ENCODE data around the gene CD69.
"Not testable (repeated sequence)": the region's sequence is repeated elsewhere in the genome, so short reads cannot be mapped to it uniquely, and the experiment has no call there.

The CD69 gene

DNA sequence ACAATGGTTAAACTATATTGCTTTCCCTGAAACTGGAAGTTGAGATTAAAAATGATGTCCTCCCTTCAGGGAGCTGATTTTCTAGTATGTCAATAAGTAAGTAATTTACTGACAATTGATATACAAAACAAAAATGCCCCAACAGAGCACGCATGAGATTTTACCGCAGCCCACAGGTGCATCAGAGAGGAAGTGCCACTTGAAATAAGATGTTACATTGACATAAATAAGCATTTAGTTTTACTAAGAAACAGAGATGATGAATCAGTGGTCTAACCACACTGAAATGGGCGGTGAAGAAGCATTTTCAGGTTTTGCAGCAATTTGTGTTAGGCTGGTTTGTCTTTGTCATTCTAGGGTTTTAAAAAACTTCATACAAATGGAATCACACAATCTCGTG lies 19.0 kb downstream of the CD69 start:
- no peaks in the 10 kb centered on the region for H3K36me3 ChIP-seq (ENCODE audit: insufficient read depth, low read length)
- H3K9ac ChIP-seq (ENCODE audit: low read length): no peak overlapping the region
- no peak overlapping the region for H3K4me3 ChIP-seq (ENCODE audit: low read depth in 1 of 2, low read length in 2 of 2)
- H3K4me1 ChIP-seq (ENCODE audit: insufficient read depth, low read length): no peaks in the 10 kb centered on the region
- no peaks in the 10 kb centered on the region for H3K27me3 ChIP-seq (ENCODE audit: control insufficient read depth in 1 of 2, insufficient read depth in 2 of 2, low read length in 2 of 2)
- H3K9me3 ChIP-seq (ENCODE audit: low read length): no peaks in the 10 kb centered on the region
- H3K27ac ChIP-seq (ENCODE audit: low read depth, low read length): no peak overlapping the region

DNA sequence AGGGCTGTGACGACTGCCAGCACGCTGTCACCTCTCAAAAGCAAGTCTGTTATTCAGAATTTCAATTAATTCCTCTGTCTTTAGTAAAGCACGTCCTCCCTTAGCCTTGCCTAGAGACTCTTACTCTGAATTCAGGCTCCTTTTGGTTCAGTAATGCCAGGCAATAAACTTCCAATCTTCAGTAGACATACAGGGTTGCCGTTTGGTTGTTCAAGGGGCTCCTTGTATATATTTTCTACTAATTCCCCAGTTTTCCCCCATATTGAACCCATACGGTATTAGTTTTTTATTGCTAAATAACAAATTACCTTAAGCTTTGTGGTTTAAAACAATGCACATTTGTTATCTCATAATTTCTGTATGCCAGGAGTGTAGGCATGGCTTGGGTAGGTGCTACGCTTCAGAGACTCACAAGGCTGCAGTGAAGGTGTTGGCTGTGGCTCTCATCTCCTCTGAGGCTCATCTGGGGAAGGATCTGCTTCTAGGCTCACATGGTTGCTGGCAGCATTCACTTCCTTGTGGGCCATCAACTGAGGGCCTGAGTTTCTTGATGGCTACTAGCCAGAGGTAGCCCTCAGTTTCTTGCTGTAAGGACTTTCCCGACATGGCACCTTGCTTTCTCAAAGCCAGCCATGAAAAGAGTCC lies 20.5 kb downstream of the CD69 start:
- Histone ChIP-seq H3K4me3 (ENCODE audit: low read depth in 1 of 2, low read length in 2 of 2) (no peak overlapping the region), H3K27ac (ENCODE audit: low read depth, low read length) (no peak overlapping the region), H3K36me3 (ENCODE audit: insufficient read depth, low read length) (no peaks in the 10 kb centered on the region), H3K9me3 (ENCODE audit: low read length) (no peaks in the 10 kb centered on the region), H3K9ac (ENCODE audit: low read length) (no peak overlapping the region), H3K4me1 (ENCODE audit: insufficient read depth, low read length) (no peaks in the 10 kb centered on the region), H3K27me3 (ENCODE audit: control insufficient read depth in 1 of 2, insufficient read depth in 2 of 2, low read length in 2 of 2) (no peaks in the 10 kb centered on the region)

DNA sequence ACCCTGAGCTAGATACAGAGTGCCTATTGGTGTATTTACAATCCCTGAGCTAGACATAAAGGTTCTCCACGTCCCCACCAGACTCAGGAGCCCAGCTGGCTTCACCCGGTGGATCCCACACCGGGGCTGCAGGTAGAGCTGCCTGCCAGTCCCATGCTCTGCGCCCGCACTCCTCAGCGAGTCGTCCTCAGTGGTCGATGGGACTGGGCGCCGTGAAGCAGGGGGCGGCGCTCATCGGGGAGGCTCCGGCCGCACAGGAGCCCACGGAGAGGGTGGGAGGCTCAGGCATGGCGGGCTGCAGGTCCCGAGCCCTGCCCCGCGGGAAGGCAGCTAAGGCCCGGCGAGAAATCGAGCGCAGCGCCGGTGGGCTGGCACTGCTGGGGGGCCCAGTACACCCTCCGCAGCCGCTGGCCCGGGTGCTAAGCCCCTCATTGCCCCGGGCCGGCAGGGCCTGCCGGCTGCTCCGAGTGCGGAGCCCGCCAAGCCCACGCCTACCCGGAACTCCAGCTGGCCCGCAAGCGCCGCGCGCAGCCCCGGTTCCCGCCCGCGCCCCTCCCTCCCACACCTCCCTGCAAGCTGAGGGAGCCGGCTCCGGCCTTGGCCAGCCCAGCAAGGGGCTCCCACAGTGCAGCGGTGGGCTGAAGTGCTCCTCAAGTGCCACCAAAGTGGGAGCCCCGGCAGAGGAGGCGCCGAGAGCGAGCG lies 21.1 kb downstream of the CD69 start:
- H3K27me3 ChIP-seq (ENCODE audit: control insufficient read depth in 1 of 2, insufficient read depth in 2 of 2, low read length in 2 of 2): not testable (repeated sequence)

DNA sequence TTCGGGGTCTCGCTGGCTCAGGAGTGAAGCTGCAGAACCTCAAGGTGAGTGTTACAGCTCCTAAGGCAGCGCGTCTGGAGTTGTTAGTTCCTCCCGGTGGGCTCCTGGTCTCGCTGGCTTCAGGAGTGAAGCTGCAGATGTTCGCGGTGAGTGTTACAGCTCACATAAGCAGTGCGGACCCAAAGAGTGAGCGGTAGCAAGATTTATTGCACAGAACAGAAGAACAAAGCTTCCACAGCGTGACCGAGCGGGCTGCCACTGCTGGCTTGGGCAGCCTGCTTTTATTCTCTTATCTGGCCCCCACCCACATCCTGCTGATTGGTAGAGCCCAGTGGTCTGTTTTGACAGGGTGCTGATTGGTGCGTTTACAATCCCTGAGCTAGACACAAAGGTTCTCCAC lies 21.8 kb downstream of the CD69 start:
- not testable (repeated sequence) for H3K36me3 ChIP-seq (ENCODE audit: insufficient read depth, low read length); H3K27me3 ChIP-seq (ENCODE audit: control insufficient read depth in 1 of 2, insufficient read depth in 2 of 2, low read length in 2 of 2); H3K9me3 ChIP-seq (ENCODE audit: low read length); H3K4me3 ChIP-seq (ENCODE audit: low read depth in 1 of 2, low read length in 2 of 2); H3K4me1 ChIP-seq (ENCODE audit: insufficient read depth, low read length); H3K27ac ChIP-seq (ENCODE audit: low read depth, low read length); H3K9ac ChIP-seq (ENCODE audit: low read length)

More for the DNA sequence above, 21.1 kb downstream of the CD69 start:
- not testable (repeated sequence) for H3K4me1 ChIP-seq (ENCODE audit: insufficient read depth, low read length); H3K36me3 ChIP-seq (ENCODE audit: insufficient read depth, low read length); H3K9me3 ChIP-seq (ENCODE audit: low read length); H3K9ac ChIP-seq (ENCODE audit: low read length); H3K27ac ChIP-seq (ENCODE audit: low read depth, low read length); H3K4me3 ChIP-seq (ENCODE audit: low read depth in 1 of 2, low read length in 2 of 2)

DNA sequence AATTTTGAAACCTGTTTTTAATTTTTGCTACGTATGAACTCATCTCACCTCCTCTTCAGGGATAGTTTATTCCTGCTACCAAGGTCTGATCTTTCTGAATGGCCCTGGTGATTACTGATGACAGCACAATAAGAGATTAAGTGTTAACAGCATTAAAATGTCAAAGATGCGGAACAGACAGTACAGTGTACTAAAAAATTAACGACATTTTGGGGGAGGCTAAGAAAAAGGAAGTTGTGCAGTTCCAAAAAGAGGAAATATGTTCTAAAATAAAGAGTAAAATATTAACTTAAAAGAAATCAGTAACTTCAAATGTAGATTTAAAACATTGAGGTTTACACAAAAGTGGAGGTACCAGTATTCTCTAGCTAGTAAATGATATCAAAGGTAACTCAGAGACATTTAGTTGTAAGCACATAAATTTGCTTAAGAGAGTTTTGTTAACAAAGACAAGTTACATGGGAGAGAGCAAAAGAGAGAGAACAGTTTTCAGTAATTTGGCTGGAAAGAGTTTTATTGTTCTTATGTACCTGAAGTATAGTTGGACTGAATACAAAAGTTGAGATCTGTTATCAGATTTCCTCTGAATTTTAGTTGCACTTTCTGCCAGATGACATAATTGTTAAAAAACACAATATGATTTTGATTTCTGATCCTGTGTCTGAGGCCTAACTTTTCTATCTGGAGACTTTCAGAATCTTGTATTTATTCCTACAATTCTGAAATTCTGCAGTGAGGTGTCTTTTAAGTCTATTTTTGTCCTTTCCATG lies 23.6 kb downstream of the CD69 start:
- Histone ChIP-seq H3K36me3 (ENCODE audit: insufficient read depth, low read length) (no peaks in the 10 kb centered on the region), H3K9ac (ENCODE audit: low read length) (no peak overlapping the region), H3K4me3 (ENCODE audit: low read depth in 1 of 2, low read length in 2 of 2) (no peak overlapping the region), H3K4me1 (ENCODE audit: insufficient read depth, low read length) (no peaks in the 10 kb centered on the region), H3K9me3 (ENCODE audit: low read length) (no peaks in the 10 kb centered on the region), H3K27ac (ENCODE audit: low read depth, low read length) (no peak overlapping the region), H3K27me3 (ENCODE audit: control insufficient read depth in 1 of 2, insufficient read depth in 2 of 2, low read length in 2 of 2) (no peaks in the 10 kb centered on the region)

DNA sequence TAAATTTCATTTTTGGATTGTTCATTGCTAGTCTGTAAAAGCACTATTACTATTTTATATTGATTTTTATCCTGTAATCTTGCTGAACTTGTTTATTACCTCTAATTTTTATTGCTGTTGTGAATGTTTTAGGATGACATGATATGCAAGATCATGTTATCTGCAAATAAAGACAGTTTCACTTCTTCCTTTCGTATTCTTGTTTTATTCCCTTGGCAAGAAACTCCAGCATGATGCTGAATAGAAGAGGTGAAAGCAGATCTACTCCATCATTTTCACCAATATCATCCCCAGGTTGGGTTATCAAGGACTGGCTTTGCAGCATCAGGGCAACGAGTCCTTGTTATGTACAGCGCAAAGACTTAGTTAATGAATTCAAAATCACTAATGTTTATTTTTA lies 25.1 kb downstream of the CD69 start:
- Histone ChIP-seq H3K27ac (ENCODE audit: low read depth, low read length) (no peak overlapping the region), H3K4me1 (ENCODE audit: insufficient read depth, low read length) (no peaks in the 10 kb centered on the region), H3K36me3 (ENCODE audit: insufficient read depth, low read length) (no peaks in the 10 kb centered on the region), H3K9me3 (ENCODE audit: low read length) (no peaks in the 10 kb centered on the region), H3K27me3 (ENCODE audit: control insufficient read depth in 1 of 2, insufficient read depth in 2 of 2, low read length in 2 of 2) (no peaks in the 10 kb centered on the region), H3K4me3 (ENCODE audit: low read depth in 1 of 2, low read length in 2 of 2) (no peak overlapping the region), H3K9ac (ENCODE audit: low read length) (no peak overlapping the region)

DNA sequence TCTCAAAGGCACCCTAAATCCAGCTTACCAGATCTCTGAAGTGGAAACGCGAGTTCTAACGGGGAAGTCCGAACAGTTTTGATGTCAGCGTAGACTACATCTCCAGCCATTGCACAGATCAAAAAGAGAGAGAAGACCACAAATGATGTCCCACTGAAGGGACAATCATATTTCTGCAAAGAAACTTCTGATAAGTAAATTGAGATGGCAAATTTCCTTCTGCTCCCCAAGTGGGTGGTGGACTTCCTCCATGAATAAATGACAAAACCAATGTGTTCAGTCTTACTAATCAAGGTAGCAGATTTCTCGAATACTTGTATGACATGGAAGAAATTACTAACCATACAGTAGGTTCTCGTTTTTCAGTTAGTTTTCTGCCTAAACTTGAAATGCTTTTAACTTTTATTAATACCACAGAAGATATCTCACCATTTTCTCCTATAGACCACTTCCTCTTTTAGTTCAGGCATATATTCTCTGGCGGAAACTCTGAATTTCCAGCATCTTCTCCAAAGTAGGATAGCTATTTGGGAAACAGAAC lies 27.7 kb downstream of the CD69 start, which contains the start of gene CLECL1:
TSS of gene CLECL1 (minus strand) at position 177 of the 541 bp plus-strand sequence.
- Histone ChIP-seq H3K27ac (ENCODE audit: low read depth, low read length) (no peak within 1 kb of the TSS), H3K9me3 (ENCODE audit: low read length) (no peaks in the 10 kb centered on the region), H3K36me3 (ENCODE audit: insufficient read depth, low read length) (no peaks in the 10 kb centered on the region), H3K4me1 (ENCODE audit: insufficient read depth, low read length) (no peaks in the 10 kb centered on the region), H3K27me3 (ENCODE audit: control insufficient read depth in 1 of 2, insufficient read depth in 2 of 2, low read length in 2 of 2) (no peaks in the 10 kb centered on the region), H3K9ac (ENCODE audit: low read length) (no peak within 1 kb of the TSS), H3K4me3 (ENCODE audit: low read depth in 1 of 2, low read length in 2 of 2) (no peak within 1 kb of the TSS)

DNA sequence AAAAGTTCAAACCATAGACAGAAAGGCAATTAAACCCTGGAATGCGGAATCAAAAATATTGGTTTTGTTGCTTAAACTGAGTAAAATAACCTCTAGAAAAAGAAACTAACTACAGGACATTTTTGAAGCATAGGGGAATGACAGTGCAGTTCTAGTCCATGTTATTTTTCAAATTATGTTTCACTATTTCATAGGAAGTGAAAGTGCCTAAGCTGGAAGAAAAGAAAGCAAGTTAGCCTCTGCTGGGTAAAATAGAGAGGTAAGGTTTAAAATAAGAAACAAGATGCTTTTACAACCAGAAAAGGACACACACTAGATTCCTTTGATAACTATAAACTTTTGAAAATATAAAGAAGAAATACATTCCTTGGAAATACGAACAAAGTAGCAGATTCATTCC lies 28.9 kb downstream of the CD69 start:
- H3K27ac ChIP-seq (ENCODE audit: low read depth, low read length): no peak overlapping the region
- H3K36me3 ChIP-seq (ENCODE audit: insufficient read depth, low read length): no peaks in the 10 kb centered on the region
- H3K27me3 ChIP-seq (ENCODE audit: control insufficient read depth in 1 of 2, insufficient read depth in 2 of 2, low read length in 2 of 2): no peaks in the 10 kb centered on the region
- no peaks in the 10 kb centered on the region for H3K9me3 ChIP-seq (ENCODE audit: low read length)
- H3K4me3 ChIP-seq (ENCODE audit: low read depth in 1 of 2, low read length in 2 of 2): no peak overlapping the region
- H3K9ac ChIP-seq (ENCODE audit: low read length): no peak overlapping the region
- H3K4me1 ChIP-seq (ENCODE audit: insufficient read depth, low read length): no peaks in the 10 kb centered on the region

DNA sequence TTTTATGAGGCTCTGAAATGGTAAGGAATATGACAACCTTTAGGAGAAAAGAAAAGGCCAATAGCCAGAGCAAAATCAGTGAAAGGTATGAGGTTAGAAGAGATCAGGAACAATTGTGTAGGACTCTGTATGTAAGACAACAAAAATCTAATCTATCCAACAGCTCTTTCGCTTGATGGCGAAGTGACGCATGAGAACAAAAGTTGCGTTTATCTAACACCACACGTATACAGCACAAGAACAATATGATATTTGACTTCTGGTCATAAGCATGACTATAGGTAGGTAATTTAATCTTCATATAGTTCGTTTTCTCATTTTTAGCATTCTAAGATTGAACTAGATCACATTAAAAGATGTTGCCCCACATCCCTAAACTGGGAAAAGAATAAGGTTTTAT lies 29.3 kb downstream of the CD69 start:
- Histone ChIP-seq H3K27me3 (ENCODE audit: control insufficient read depth in 1 of 2, insufficient read depth in 2 of 2, low read length in 2 of 2) (no peaks in the 10 kb centered on the region), H3K4me3 (ENCODE audit: low read depth in 1 of 2, low read length in 2 of 2) (no peak overlapping the region), H3K9ac (ENCODE audit: low read length) (no peak overlapping the region), H3K27ac (ENCODE audit: low read depth, low read length) (no peak overlapping the region), H3K4me1 (ENCODE audit: insufficient read depth, low read length) (no peaks in the 10 kb centered on the region), H3K9me3 (ENCODE audit: low read length) (no peaks in the 10 kb centered on the region), H3K36me3 (ENCODE audit: insufficient read depth, low read length) (no peaks in the 10 kb centered on the region)

DNA sequence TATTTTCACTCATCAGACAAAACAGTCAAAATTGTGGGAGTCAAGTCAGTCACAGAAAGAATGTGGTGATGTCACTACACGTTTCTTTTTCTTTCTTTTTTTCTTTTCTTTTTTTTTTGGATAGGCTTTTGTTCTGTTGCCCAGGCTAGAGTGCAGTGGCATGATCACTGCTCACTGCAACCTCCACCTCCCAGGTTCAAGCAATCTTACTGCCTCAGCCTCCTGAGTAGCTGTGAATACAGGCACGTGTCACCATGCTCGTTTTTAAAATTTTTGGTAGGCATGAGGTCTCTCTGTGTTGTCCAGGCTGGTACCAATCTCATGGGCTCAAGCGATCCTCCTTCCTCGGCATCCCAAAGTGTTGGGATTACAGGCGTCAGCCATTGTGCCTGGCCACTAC lies 30.1 kb downstream of the CD69 start:
- H3K27me3 ChIP-seq (ENCODE audit: control insufficient read depth in 1 of 2, insufficient read depth in 2 of 2, low read length in 2 of 2): no peaks in the 10 kb centered on the region
- no peaks in the 10 kb centered on the region for H3K4me1 ChIP-seq (ENCODE audit: insufficient read depth, low read length)
- no peaks in the 10 kb centered on the region for H3K36me3 ChIP-seq (ENCODE audit: insufficient read depth, low read length)
- no peak overlapping the region for H3K27ac ChIP-seq (ENCODE audit: low read depth, low read length)
- no peaks in the 10 kb centered on the region for H3K9me3 ChIP-seq (ENCODE audit: low read length)
- no peak overlapping the region for H3K9ac ChIP-seq (ENCODE audit: low read length)
- no peak overlapping the region for H3K4me3 ChIP-seq (ENCODE audit: low read depth in 1 of 2, low read length in 2 of 2)

DNA sequence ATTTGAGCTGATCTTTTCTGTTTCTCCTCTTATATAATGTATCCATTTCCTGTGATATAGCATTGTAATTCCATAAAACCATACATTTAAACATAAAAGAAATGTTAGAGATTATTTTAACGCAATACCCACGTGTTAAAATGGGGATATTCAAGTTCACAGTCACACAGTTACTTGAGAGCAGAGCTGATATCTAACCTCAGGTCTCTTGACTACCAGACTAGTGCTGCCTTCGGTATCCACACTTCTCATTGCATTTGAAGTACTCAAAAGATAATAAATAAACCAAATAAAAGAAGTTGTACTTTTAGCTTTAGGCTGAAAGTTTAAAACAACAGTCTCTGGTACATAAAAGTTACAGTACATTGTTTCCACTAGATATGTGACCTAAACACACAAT lies 30.7 kb downstream of the CD69 start:
- Histone ChIP-seq H3K9ac (ENCODE audit: low read length) (no peak overlapping the region), H3K27me3 (ENCODE audit: control insufficient read depth in 1 of 2, insufficient read depth in 2 of 2, low read length in 2 of 2) (no peaks in the 10 kb centered on the region), H3K4me3 (ENCODE audit: low read depth in 1 of 2, low read length in 2 of 2) (no peak overlapping the region), H3K36me3 (ENCODE audit: insufficient read depth, low read length) (no peaks in the 10 kb centered on the region), H3K27ac (ENCODE audit: low read depth, low read length) (no peak overlapping the region), H3K9me3 (ENCODE audit: low read length) (no peaks in the 10 kb centered on the region), H3K4me1 (ENCODE audit: insufficient read depth, low read length) (no peaks in the 10 kb centered on the region)

Measured in muscle layer of colon (tissue), 2 donors.